ENCODE measurements around the gene UIMC1.

Gene UIMC1

DNA sequence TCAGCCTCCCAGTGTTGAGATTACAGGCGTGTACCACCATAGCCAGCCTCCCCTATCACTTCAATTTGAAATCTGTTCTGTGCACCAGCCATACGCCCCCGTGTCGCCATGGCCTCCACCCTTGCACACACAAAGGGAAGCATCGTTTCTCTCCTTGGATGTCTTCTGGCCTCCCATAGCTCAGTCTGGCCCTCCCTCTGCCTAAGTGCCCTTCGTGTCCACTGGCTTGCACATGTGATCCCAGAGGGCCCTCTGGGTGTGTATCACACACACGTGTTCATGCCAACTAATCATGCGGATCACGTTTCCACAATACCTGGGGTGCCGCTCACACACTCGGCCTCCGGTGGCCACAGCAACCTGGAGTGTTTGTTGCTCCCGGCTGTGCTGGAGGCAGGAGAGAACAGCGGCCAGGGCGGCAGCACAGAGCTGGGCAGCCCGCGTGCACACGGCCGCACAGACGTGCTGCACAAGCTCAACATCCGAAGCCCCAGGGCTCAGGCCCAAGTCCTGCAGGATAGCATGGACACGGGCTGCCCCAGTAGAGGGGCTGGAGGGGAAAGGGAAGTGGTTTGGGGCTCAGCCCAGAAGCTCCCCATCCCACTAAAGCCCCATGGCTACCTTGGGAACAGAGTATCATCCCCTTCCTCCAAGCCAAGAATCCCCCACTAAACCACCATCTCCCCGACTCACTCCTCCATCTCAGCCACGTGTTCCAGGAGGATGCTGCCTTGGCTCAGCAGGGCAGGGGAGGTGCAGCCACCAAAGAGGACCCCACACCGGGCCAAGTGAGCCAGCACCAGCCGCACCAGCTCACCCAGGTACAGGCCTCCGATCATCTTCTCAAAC is 118.3 kb downstream of the UIMC1 start:
- DNase-seq (ENCODE audit: insufficient read length, low spot score): no peak
- FAIRE-seq: no peak

DNA sequence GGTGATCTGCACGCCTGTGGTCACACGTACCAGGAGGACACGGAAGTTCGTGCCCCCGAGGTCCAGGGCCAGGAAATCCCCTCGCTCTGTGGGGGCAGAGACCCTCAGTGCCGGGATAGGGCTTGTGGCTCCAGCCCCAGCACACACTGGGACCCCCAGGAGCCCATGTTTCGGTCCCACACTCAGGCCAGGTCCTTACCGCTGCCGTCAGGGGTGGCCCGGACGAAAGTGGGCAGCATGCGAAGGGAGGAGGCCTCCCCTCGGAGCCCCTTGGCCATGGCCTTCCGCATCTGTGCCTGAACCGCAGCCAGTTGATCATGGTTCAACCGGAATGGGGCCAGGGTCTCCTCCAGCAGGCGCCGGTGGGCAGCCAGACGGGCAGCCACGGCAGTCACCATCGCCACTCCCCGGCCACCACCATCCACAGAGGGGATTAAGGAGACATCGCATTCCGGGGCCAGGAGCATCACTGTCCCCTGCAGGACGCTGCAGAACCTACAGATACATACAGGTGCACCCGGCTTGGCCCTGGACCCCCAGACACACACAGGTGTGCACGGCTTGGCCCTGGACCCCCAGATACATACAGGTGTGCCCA is 119.2 kb downstream of the UIMC1 start:
- FAIRE-seq: no peak
- no peak for DNase-seq (ENCODE audit: insufficient read length, low spot score)

DNA sequence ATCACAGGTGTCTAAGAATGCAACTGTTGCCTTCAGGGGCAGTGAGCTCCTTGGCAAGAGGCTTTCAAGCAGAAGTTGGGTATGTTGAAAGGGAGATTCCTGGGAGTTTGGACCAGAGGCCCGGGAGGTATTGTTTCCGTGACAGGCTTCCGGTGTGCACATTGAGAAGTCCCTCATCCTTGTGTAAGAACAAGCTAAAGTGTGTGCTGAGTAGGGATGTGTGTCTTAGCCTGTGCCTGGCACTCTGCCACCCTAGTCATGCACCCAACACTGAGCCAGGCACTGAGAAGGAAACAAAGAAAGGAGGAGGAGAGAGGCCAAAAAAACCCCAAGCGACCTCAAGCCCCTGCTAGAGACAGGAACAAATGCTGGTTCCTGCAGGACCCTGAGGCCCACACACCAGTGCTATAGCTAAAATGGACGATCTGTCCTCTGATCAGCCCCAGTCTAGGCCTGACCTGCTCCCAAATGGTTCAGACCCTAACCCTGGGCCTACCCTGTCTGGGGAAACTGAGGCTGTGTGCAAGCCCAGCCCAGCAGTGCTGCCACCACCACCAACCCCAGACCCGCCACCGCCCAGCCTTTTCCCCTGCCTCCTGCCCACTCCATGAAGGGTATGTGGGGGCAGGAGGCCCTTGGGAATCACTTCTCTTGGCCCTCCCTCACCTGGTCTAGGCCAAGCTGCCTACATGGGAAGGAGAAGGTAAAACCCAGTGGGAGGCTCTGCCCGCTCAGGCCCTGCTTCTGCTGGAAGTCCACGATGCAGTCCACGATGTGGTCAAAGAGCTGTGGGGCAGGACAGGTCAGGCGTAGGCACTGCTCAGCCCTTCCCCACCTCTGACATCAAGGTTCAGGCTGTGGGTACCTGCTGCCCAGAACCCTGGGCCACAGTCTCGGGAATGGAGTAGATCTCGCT is 120.0 kb downstream of the UIMC1 start:
- DNase-seq (ENCODE audit: insufficient read length, low spot score) (no peak), FAIRE-seq (no peak)

DNA sequence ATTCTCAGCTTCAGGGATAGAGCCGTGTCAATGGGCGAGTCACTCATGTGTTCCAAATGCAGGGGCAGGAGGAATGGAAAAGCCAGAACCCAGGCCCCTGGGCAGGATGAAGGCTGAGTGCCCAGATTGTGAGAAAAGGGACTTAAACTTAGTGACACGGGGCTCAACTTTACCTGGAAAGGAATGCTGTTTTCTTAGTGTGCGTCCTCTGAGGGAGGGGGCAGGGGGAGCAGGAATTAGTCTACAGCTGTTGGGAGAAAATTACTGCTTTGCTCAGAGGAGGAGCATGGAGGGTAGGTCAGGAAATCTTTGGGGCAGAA is 122.0 kb downstream of the UIMC1 start:
- FAIRE-seq: no peak
- DNase-seq (ENCODE audit: insufficient read length, low spot score): no peak

DNA sequence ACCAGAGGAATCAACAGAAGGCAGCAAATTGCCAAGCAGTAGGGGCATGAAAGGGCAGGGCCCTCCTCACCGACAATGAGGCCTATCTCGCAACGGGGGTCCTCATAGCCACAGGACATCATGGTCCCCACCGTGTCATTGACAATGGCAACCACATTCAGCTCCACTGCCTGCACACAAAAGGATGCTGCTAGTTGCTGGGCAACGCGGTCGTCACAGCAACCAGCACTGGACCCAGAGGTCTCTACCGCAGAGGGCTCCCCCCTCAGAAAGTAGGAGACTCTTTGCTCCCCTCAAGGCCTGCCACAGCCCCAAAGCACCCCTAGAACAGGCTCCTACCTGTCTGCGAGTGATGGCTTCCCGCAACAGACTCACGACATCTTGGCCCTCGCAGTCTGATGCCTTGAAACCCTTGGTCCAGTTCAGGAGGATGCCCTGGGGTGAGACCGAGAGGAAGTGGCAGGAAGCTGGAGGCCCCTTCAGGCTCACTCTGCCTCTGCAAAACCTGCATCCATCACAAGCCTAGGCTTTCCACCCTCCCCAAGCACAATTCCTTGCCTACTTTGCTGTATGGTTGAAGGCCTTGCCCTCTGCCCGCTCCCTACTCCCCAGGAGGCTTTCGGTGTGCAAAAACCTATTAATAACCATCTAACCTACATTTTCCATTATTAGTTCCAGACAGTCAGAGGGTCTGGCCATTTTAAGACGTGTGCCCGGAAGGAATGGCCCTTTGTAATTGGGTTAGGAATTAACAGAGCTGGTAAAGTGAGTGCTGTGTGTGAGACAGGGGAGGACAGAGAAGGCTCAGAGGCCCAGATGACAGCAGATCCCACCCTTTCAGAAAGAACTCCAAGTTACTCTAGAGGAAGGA is 122.6 kb downstream of the UIMC1 start:
- FAIRE-seq: no peak

DNA sequence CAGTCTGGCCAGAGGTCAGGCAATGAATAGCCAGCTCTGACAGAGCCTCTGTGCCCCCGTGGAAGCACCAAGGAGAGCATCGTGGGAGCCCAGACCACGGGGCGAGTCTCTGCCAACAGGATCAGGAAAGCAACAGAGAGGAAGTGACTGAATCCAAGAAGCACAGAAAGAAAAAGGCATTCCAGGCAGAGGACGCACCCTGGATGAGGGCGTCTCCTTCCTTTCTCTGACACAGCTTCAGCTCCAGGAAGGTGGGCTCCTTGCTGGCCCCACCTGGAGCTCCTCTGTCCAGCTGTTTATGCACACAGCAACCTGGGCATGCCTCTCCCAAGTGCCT is 124.0 kb downstream of the UIMC1 start:
- DNase-seq (ENCODE audit: insufficient read length, low spot score): no peak
- no peak for FAIRE-seq

More for the DNA sequence above, 122.6 kb downstream of the UIMC1 start:
- DNase-seq (ENCODE audit: insufficient read length, low spot score): no peak

DNA sequence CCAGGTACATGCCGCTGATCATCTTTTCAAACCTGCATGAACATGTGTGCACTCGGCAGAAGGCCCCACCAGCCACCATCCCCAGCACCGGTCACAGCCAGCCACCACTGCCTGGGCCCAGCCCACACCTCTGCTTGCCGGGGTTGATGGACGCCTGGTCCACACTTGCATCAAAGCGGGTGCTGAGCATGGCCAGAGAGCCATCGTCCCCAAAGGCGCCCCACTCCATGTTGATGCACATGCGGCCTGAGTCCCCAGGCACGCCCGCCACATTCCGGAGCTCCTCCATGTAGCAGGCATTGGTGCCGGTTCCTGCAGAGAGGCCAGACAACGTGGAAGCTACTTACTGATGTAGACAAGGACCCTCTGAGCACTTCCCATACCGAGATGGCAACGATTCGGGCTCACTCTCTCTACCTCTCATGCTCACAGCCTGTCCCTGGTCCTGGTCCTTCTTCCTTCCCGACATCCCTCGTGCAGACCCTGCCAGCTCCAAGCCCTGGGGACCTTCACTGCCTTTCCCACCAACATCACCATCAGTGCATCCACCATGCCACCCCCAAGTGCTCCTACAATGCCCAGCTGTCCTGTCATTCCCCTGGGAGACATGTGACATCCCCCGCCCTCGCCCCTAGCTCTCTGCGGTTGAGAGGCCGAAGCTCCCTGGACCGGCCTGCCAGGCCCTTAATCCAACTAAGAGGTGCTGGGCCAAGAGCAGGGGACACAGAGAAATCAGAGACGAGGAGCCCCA is 124.6 kb downstream of the UIMC1 start:
- DNase-seq (ENCODE audit: insufficient read length, low spot score): no peak

DNA sequence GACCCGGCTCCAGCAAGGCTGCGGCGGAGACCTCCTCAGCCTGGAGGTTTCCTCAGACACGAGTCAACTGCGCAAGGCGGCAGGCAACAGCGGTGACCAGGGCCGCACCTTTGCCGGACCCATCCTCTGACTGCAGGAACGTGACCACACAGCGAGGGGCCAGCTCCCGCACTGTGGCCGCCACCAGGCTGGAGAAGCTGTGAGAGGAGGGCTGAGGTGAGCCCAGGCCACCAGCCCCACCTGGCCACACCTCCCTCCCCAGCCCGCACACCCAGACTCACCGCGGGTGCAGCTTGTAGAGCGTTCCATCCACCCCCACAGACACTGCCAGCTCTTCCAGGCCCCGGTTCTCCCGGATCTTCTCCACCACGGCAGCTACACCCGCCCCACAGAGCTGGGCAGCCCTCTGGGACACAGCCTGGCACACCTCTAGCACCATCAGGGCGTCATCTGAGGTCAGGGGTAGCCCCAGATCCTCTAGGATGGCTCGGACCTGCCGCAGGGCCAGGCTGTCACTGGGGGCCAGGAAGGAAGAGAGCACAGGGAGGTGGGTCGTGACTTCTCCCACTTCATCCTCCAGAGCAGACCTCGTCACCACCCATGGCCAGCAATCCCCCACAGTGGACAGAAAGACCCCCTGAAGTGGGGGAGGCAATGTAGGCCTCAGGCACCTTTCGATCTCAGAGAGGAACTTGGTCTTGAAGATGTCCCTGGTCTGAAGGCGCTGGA is 125.4 kb downstream of the UIMC1 start:
- DNase-seq (ENCODE audit: insufficient read length, low spot score) (no peak), FAIRE-seq (no peak)

More for the DNA sequence above, 124.6 kb downstream of the UIMC1 start:
- FAIRE-seq: no peak

DNA sequence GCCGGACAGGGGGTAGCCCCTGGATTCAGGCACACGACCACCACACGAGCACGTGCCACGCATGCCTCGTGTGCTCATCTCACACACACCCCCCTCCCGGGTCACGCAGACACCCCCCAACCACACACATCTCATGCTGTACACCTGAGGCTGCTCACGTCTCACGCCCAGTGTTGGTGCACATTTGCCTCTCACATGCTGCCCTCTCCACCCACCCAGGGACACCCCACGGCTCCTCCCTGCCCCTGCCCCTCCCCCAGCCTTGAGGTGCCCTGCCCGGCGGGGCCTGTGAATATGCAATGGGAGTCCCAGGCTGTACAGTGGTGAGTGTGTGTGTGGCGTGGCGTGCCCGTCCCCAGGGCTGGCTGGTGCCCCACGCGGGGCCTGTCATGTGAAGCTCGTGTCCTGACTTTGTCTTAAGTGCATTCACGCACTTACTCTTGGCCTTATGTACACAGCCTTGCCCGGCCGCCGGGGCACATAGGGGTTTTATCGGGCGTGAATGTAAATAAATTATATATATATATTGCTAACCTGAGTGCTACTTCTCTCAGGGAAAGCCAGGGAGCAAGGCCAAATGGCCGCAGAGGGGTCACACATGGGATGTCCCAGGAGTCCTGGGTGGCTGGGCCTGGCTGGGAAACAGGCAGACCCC is 126.1 kb downstream of the UIMC1 start:
- FAIRE-seq (no peak), DNase-seq (ENCODE audit: insufficient read length, low spot score) (no peak)

DNA sequence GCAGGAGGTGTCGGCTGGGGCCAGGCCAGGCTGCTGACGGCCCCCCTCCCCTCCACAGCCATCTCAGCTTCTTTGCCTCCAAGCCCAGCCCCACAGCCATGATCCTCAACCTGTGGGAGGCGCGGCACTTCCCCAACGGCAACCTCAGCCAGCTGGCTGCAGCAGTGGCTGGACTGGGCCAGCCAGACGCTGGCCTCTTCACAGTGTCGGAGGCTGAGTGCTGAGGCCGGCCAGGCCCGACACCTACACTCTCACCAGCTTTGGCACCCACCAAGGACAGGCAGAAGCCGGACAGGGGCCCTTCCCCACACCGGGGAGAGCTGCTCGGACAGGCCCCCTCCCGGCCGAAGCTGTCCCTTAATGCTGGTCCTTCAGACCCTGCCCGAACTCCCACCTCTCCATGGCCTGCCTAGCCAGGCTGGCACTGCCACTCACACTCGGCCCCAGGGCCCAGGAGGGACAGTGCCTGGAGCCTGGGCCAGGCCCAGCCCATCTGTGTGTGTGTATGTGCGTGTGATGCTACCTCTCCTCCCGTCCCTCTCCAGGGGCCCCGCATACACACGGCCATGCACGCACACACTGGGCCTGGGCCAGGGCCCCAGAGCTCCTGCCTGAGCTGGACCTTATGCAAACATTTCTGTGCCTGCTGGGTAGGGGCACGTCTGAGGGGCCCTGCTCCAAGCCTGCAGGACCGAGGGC is 126.8 kb downstream of the UIMC1 start:
- no peak for FAIRE-seq
- DNase-seq (ENCODE audit: insufficient read length, low spot score): no peak

DNA sequence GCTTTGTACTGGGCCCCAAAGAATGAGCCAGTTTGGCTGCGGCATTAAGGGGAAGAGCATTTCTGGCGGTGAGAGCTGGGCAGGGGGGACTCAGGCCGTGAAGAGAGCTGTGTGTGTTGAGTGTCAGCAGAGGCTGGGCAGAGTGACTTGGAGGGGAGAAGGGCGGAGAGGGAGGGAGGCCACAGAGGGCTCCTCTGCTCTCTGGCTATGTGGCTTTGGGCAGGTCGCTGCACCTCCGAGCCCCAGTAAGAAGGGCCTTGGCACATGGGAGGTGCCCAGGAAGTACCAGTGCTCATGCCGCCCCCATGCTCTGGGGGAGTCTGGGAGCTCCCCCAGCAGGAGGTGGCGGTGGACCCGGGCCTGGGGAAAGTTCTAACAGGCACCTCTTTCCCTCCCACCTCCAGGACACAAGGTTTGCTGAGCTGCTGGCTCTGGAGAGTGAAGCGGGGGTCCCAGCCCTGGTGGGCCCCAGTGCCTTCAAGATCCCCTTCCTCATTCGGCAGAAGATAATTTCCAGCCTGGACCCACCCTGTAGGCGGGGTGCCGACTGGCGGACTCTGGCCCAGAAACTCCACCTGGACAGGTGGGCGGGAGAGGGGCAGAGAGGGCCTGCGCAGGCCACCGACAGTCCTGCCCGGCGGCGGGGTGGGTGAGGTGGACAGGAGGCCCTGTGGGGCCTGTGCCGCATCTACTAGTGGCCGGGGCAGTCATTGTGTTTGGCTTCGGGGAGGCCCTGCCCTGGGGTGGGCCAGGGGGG is 127.5 kb downstream of the UIMC1 start:
- no peak for DNase-seq (ENCODE audit: insufficient read length, low spot score)
- FAIRE-seq: no peak

DNA sequence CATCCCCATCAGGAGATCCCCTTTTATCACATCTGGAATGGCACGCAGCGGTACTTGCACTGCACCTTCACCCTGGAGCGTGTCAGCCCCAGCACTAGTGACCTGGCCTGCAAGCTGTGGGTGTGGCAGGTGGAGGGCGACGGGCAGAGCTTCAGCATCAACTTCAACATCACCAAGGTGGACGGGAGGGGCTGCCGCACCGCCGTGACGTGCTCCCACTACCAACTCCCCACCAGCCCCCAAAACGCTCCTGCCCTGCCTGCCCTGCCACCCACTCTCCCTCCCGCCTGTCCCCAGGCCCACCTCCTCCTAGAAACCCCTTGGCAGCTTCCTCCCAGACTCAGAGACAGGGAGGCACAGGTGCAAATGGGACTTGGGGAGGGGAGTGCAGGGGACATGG is 128.1 kb downstream of the UIMC1 start:
- no peak for FAIRE-seq
- no peak for DNase-seq (ENCODE audit: insufficient read length, low spot score)

DNA sequence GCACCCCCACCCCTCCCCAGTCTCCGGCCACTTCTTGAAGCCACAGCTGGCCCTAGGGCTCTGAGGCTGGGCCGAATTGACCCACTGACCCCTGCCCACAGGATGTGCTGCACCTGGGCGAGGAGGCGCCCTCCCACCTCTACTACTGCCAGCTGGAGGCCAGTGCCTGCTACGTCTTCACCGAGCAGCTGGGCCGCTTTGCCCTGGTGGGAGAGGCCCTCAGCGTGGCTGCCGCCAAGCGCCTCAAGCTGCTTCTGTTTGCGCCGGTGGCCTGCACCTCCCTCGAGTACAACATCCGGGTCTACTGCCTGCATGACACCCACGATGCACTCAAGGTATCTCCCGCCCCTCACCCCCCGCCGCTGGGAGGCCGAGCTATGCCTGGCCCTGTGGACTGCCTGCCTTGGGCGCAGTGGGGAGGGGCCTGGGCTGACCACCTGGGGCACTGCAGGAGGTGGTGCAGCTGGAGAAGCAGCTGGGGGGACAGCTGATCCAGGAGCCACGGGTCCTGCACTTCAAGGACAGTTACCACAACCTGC is 128.7 kb downstream of the UIMC1 start:
- FAIRE-seq: no peak
- DNase-seq (ENCODE audit: insufficient read length, low spot score): no peak

DNA sequence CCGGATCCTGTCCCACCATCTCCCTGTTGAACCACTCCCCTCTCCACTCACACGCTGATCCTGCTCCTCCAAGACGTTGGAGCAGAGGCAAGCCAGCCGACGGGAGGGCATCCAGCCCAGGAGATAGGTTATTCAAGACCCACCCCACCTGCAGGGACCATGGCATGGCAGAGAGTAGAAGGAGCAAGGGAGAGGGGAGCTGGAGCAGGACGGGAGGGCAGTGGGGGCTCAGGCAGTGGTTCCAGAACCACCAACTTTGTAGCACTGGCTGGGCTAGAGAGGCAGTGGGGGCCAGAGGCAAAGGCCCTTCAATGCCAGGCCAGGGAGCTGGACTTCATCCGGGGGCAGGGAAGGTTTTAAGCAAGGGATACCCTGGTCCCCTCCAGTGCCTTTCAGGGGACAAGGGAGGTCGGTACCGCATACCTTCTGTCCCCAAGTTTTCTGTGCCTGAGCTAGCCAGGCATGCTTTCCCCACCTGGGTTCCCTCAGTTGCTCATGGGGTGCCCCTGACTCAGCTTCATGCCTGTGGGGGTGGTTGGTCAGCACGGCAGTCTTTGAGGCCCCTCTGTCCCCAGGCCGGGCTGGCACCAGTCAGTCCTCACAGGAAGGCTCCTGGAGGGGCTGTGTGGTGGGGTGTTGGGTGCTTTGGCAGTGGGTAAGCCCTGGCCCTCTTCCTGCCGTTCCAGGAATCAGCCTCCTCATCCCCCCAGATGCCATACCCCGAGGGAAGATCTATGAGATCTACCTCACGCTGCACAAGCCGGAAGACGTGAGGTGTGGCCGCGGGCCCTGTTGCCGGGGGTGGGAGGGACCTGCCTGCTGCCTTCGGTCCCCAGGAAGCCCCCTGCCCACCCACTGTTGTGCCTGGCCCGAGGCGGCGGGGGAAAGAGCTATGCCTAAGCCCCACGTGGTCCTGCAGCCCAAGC is 129.8 kb downstream of the UIMC1 start:
- no peak for FAIRE-seq

DNA sequence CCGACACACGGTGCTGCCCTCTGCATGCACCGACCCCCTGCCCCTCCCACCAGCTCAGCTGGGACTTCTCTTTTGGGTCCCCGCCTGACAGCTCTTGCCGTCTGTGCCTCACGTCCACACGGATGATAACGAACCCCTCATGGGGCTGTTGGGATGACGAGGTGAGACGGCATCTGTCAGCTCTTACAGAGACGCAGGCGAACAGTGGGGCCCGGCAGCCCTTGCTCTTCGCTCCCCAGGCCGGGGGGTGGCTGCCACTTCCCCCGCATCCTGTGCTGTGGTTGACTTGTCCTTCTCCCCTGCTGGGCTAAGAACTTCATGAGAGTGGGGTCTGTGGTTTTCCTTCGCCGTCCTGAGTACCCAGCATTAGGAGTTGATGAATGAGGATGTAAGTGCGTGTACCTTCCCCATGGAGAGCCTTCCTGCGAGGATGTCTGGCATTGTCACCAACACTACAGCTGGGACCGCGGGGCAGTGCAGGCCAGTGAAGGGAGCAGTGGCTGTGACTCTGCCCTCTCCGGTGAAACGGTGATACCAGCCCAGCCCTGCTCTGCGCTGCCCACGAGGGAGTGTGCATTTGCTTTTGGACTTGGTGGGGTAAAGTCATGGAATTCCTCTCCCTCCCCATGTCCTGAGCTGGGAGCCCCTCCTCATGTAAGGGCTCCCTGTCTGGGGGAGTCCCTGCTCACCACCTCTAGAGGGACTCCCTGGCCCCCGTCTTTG is 130.6 kb downstream of the UIMC1 start:
- no peak for DNase-seq (ENCODE audit: insufficient read length, low spot score)
- no peak for FAIRE-seq

More for the DNA sequence above, 129.8 kb downstream of the UIMC1 start:
- DNase-seq (ENCODE audit: insufficient read length, low spot score): no peak
